Stimulated activated CD8-positive, alpha-beta memory T cell treated with anti-CD3 and anti-CD28 coated beads, Interleukin-2, amount 100 ng/mL, for 1 hour (primary cell): ENCODE measurements around the gene ABCA3.

Experiments
- DNase-seq, 2 donors: peaks; one replicate each; pipeline ENCODE4 v3.0.0-alpha.2; 2020; ENCODE audit warnings: low read depth in 2 of 2

Gene ABCA3

DNA sequence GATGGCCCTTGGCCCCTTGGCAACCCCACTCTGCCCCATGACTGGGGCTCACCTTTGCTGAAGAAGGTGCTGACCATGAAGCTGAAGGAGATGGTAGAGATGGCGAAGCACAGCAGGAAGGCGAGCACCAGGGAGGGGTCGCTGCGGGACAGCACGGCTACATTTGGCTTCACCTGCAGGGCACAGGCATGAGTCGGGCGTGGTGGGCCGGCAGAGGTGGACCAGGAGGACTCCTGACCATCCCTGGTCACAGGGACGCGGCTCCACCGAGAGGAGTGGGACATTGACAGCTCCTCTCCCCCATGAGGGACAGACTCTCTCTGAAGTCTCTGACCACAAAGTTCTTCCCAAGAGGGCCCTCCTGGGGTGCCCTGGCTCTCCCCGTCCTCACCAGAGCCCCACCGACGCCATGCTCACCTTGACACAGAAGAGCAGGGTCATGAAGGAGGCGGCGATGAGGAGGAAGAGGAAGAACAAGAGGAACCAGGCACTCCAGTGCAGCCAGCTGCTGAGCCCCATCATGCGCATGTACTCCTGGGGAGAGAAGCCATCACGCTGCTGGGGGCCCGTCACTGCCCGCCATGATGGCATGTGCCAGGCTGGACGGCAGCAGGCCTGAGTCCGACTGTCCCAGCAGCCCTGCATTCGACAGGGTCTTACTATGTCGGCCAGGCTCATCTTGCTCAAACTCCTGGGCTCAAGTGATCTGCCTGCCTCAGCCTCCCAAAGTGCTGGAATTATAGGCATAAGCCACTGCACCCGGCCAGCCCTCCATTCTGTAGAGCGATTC lies 23.1 kb downstream of the ABCA3 start:
- no peak for DNase-seq

DNA sequence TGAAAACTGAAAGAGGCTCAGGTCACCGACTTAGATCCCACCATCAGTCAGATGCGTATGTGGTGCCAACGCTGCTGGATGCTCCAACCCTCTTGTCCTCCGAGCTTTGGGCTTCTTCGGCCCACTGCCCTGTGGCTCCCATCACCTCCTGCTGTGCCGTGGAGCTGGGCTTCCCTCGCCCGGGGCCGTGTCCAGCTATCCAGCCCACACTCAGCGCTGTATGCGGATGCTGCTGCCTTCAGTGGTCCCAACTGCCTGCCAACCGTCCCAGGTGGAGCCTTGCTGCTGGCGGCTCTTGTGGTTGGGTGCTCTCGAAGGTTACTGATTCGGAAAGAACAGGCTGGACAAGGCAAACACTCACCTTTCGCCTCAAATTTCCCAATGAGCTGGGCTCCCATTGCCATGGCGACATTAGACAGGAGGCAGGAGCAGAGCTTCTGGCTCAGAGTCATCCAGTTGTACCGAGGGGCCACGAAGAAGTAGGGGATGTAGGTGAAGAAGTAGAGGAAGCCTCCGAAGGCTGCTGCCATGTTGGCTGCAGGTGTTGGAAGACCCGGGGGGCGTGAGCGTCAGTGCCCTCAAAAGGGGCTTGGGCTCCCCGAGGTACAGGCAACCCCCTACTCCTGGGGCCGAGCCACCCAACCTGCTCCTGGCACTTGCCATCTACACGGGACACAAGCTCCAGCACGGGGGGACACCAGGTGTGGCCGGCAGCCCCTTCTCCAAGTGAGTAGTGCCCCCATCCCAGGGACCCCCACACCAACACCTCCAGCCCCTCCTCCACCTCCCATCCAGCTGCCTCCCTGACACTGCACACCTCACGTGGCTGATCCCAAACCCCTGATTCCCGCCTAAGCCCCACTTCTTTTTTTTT lies 32.2 kb downstream of the ABCA3 start:
- no peak for DNase-seq

DNA sequence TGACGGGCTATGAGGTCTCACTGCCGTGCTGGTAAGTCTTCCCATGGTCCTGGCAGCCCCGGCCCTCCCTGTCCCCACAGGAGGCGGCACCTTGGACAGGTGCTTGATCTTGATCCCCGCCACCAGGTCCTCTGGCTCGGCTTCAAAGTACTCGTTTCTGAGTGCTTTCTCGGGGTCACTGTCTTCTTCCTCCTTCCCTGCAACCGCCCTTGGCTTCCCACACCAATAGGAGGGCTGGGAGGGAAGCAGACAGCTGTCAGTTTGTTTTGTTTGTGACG lies 40.7 kb downstream of the ABCA3 start:
- DNase-seq = no peak

DNA sequence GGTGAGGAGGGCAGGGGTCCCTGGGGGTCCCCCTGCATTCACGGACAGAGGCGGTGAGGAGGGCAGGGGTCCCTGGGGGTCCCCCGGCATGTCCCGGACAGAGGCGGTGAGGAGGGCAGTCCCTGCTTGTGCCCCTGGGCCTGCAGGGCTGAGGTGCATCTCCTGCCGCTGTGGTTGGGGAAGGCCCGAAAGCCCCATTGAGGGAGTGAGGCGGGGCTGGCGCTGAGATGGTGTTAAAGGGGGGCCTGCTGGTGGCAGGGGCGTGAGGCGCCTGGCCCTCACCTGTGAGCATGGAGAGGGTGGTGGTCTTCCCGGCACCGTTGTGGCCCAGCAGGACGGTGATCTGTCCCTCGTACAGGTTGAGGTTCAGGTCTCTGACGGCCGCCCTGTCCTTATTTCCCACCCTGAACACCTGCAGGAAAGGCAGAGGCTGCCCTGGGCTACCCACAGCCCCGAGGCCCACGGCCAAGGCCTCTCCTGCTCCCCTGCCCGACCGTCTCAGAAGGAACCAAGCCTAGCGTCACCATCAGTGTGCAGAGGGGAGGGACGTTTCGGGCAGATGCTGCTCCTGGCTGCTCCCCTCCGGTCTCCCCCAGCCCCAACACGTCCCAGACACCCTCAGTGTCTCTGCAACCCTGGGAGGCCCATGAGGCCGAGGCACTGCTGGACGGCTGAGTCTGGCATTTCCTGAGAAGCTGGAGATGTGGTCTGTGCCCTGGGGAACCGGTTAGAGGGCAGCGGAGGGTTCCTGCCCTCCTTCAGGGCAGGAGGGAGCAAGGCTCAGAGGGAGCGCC lies 41.2 kb downstream of the ABCA3 start:
- DNase-seq = no peak

DNA sequence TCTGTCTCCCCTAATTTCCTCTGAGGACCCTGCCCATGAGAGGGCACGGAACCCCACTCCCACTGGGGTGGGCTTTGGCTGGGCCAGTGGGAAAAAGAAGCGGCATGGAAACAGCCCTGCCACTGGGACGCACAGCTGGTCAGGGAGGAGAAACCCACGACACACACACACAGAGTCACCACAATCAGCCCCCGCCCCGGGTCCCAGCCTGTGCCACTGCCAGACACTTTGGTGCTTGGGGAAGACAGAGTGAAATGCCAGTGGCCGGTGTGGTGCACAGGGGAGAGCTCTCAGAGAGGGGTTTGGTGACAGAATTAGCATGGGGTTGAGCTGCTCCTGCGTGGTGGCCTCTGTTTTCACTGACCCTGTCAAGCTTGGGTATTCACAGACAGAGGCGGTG lies 41.9 kb downstream of the ABCA3 start:
- no peak for DNase-seq

DNA sequence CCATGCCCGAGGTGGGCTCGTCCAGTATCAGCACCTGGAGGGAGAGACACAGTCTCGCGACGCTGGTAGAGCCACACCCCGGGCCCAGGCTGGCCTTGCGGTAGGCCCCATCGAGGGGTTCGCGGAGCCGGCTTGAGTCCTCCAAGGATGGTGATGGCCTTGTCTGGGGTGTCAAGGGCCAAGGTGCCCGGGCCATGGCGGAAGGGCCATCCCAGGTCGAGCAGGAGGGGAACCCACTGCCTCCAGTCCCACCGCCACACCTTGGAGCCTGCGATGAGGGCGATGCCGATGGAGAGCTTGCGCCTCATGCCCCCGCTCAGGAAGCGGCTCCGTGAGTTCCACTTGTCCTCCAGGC lies 43.0 kb downstream of the ABCA3 start:
- DNase-seq = no peak

DNA sequence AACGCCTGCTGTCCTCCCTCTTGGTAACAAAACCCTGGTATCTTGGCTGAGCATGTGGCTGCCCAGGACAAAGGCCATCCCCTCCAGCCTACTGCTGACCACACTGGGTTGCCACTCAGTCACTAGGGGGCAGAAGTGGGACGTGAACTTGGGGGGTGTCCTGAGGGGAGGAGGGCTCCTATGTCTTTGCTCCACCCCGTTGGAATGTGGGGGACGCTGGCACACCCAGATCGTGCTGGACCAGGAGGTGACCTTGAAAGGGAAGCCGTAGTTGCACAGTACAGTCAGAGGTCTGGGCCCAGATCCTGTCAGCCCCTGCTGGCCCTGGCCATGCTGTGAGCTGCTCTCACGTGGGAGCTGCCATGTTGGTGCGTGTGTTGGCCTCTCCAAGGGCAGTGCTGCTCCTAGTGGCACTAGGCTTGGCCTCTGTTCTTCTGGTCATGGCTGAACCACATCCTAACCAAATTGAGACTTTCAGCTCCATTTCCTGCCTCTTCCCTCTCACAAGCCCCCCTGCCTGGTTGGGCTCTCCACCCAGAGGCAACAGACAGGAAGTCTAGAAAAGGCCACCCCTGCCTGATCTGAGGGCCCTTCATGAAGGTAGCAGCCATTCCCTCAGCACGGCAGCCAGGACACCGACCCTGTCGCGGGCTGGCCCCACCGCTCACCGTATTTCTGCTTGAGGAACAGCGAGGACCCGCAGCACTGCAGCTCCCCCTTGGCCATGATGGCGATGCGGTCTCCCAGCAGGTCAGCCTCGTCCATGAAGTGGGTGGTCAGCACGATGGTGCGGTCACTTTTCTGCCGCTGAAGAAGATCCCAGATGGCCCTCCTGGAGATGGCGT lies 43.6 kb downstream of the ABCA3 start:
- DNase-seq = no peak

DNA sequence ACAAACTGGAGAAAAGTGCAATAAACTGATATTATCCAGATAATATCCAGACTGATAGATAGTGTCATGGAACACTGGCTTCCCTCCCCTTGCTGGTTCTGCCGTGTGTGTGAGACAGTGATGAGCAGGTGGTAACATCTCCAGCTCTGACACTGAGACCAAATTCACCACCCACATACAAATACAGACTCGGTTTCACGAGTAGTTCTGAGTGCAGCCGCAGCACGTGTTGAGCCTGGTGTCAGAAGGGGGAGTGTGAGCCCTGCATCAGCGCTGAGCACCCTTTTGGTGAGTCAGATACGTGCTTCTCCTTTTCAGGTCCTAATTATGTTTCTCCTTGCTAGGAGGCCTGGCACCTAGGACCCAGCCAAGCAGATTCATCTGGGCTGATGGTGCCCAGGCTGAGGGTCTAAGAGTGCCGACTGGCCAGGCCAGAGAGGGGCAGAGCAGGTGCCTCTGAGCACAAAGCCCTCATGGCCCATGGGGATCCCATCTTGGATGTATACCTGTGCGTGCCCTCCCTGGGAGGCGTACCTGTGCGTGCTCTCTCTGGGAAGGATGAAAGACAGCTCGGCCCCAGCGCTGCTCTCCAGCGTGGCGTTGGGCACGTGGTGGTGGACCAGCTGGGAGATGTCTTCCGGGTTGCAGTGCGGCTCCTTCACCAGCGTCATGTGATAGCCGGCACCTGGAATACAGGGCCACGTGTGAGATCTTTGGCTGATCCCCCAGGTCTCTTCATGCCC lies 45.3 kb downstream of the ABCA3 start:
- no peak for DNase-seq

DNA sequence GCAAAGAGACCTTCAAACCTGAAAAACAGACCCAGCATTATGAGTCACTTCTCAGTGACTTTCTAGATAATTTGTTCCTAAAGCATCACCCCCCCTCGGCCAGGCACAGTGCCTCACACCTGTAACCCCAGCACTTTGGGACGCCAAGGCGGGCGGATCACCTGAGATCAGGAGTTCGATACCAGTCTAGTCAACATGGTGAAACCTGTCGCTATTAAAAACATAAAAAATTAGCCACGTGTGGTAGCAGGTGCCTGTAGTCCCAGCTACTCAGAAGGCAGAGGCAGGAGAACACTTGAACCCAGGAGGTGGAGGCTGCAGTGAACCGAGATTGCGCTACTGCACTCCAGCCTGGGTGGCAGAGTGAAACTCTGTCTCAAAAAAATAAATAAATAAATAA lies 48.3 kb downstream of the ABCA3 start:
- DNase-seq = no peak

DNA sequence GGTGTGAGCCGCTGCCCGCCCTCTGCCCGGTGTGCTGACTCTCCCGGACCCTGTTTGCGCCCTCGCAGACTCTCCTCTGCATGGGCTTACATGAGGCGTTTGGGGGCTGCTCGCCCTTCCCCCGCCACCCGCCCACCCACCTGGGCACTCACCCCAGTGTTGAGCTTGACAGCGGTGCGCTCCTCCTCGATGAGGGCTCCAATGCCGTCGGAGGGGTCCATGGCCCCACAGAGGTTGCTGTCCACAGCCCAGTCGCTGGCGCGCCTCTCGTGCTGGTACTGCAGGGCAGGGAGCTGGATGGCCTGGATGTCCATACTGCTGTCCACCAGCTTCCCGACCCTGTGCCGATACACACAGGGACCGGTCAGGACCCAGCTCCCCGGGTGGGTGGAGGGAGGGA lies 51.2 kb downstream of the ABCA3 start:
- no peak for DNase-seq

DNA sequence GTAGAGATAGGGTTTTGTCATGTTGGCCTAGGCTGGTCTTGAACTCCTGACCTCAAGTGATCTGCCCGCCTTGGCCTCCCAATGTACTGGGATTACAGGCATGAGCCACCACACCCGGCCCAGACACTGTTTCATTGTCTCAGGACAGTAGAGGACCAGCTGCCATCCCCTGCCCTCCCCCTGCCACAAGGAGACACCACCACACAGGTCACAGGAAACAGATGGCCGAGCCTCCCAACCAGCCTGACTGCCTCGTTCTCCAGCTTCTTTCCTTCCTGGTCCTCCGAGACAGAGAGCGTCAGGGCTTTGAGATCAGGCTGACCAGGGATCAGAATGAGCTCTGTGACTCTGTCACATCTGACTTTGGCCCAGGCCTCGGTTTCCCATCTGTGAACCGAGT lies 51.8 kb downstream of the ABCA3 start:
- no peak for DNase-seq

DNA sequence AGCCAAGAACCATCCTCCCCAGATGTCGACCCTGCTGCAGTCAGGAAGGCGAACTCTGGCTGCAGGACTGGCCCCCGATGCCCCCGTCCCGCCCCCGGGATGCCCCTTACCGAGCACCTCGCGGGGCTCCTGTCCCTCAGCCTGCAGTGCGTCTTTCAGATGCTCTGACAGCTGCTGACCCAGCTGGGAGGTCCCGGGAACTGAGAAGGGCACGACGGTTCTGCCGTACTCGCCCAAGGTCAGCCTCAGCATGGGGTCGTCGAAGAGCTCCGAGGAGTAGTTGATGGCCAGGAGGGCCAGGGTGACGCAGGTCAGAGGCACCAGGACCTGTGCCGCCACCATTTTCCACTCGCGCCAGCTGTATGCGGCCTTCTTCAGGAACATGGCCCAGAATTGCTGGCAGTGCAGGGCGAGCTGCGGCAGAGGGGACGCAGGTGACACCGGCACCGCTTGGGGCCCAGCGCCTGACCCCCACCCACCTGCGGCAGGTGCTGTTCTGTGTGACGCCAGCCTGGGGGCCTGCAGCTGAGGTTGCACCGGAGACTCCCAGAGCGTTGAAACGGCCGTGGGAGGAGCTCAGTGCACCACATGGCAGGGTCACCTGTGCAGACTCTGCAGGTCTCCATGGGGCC lies 52.5 kb downstream of the ABCA3 start:
- no peak for DNase-seq

DNA sequence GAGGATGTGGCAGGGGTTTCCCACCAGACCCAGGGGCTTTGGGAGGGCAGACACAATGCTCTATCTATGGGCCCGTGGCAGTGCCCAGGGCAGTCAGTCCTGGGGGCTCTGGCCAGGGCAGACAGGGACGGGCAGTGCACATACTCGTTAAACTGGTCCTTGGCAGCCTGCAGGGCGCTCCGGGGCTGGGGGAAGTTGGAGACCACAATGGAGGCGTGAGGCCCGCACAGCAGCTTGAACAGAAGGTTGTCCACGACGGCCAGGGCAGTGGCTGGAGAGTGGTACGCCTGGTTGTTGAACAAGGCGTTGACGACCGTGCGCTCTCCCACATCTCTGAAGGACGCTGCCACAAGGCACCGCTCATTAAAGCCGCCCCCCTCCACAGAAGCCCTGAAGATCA lies 54.0 kb downstream of the ABCA3 start:
- DNase-seq = no peak

DNA sequence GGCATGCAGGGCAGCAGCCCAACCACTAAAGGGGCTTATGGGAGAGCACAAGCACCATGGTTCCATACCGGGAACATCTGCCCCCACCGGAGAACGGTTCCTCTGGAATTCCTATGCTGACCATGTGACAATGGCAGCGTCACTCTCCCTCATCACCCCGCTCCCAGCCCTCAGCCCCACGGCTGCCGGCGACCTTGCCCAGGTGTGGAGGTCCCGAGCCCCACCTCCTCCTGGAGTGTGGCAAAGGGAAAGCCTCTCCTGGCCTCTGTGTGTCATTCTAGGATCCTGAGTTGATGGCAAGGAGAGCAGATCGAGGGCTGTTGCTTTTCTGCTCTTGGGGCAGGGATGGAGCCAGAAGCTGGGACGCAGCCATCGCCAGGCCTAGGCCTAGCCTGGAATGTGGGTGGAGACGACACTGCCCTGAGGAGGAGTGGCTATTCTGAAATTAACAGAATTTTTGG lies 54.8 kb downstream of the ABCA3 start:
- DNase-seq = no peak

DNA sequence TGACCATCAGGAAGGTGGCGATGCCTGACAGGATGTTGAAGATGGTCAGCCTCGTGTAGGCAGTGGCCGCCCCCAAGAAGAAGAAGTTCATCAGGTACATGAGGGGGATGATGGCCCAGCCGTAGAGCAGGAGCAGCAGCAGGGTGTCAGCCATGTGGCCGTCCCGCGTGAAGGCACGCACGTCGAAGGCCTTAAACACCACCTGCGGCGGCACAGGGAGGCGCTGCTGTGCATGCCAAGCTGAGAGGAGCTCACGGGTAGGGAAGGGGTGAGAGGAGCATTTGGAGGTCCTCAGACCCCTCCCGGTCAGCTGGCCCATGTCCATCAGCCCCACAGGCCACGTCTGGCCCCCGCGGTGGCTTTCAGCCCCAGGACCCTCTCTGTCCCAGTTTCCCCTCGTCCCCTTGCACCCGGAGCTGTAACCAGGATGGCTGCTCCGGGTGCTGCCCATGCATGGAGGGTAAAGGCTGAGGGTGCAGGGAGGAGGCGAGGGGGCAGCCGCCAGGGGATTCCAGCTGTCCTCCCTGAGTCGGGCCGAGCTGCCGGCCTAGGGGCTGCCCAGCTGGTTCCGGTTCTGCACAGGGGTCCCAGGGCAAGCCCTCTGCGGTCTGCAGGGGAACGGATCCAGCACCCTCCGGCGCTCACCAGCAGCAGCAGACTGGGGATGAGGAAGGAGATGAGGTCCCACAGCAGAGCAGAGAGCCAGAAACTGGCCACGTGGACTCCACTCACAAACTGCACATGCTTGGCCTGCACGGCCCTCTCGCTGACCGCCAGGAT lies 55.5 kb downstream of the ABCA3 start:
- DNase-seq = no peak

DNA sequence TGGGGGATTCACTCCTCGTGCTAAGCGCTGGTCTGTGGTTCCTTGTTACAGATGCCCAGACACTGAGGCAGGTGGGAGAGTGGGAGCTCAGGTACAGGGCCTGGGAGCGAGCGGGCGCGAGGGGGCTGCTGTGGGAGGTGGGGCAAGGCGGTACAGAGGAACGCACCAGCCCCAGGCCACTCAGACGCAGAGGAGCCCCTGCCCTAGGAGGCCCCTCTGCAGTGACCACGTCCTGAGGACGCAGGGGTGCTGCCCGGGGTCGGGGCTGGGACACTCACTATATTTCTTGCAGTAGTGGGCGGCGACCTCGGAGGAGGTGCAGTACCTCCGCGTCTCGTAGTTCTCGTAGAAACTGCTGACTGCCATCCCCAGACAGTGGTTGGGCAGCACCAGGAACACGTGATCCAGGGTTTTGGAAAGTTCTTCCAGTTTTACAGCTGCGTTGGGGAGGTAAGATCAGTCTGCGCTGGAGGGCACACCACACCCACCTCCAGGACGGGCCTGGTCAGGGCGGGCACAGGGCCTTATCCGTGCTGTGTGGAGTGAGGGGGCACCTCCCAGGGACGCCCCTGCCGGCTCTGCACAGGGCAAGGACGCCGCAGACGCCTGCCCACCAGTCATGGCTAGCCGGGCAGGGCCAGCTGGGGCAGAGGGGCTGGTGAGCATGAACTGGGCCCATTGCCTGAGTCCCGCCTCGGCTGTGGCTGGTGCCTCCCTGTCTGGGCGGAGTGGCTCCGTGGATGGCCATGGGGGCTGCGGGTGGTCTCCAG lies 56.3 kb downstream of the ABCA3 start:
- DNase-seq = no peak

DNA sequence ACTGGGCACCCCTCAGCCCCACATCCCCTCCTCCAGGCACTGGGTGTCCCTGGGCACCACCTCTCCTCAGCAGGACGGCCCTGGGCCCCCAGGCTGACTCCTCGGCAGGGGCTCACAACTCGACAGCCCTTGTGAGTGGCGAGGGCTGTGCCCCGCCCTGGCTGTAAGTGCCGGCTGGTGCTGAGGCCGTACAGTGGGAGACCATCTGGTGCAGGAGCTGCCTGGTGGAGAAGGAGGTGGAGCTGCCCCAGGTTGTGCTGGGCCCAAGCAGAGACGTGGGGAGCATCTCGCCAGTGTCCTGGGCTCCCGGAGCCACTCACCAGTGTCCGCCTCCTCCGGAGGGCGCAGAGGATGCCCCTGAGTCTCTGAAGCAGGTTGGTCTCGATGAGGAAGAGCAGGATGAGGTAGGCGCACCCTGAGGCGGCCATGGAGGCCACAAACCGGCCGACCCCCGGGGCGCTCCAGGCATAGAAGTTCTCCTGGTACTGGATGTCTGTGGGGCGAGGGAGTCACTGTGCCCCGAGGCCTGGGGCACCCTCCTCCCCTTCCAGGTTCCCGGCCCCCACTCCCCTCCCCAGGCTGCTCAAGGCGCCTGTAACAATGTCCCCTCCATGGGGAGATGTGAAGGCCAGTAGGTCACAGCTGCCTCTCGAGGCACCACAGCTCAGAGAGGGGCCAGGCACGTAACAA lies 57.5 kb downstream of the ABCA3 start:
- no peak for DNase-seq

DNA sequence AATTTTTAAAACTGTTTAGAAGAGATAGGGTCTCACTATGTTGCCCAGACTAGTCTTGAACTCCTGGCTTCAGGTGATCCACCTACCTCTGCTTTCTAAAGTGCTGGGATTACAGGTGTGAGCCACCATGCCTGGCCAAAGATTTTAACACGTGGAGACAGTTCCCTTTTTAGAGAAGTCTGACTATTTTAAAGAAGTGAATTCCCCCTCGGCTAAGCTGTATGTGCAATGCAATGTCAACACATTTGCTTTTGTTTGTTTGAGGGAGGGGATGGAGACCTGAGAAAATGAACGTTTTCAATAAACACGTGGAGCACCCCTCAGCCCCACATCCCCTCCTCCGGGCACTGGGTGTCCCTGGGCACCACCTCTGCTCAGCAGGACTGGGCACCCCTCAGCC lies 58.3 kb downstream of the ABCA3 start:
- no peak for DNase-seq
